DMS153 (cell line): ENCODE measurements around the gene MIEF1.

ENCODE experiments used
- DNase-seq: peaks from one replicate; lab custom pipeline; 2025; lab: John Stamatoyannopoulos, UW

Gene MIEF1

DNA sequence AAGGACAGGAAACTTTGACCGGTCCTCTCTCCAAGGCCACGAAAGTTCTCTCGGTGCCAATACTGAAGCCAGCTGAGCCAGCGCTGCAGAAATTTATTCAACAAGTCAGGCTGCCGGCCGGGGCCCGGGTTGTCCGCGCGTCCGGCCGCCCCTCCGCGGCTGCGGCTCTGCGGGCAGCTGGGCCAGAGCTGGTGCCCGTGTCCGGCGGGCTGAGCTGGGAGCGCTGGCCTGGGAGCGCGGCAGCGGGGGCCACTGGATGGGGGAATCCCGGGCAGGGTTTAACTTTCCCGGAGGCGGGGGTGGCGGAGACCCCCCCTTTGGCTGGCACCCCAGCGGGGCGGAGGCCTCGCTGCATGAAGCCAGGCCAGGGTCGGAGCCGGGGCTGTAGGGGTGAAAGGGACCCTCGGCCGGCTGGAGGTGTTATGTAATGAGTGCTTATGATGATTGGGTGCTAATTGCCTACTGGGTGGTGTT, 56.2 kb downstream of the MIEF1 start:
- no peak for DNase-seq

DNA sequence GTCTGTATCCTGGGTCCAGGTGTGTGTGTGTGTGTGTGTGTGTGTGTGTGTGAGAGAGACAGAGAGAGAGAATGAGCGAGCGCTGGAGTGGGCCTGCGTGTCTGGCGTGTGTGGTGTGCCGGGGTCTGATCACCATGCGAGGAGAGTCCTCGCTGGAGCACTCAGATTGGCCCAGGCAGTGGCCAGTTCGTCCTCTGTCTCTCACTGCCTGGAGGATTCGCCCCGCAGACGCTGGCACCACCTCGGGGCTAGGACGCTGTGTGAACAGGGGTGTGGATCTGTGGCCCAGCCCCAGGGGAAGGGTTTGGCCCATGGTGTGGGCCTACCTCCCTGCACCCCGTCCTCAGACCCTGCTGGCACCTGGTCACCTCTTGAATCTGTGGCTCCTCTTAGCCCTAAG, 56.9 kb downstream of the MIEF1 start:
- no peak for DNase-seq

DNA sequence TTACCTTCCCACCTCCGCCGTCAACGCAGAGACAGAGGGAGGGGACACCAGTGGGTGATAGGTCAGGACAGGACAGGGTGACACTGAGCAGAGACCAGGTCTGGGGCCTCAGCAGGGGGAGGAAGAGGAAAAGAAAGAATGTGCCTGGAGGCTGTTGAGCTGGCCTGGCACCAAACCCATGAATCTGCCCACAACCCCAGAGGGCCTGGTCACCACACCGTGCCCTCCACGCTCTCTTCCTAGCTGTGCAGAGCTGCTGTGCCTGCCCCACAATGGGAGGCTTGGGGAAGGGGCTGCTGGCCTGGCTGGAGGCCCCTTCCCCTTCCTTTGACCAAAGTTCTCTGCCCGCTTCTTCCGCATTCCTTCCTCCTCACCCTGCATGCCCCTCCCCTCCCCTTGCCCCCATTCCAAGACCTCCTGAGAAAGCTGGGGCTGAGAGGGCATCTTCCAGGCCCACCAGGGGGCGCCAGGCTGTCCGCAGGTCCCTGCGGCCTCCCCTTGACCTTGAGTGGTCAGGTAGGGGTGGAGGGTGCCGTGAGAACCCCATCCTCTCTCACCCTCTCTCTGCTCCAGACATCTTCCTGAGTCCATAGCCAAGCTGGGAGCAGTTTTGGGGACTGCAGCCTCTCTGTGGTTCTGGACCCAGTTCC, 57.5 kb downstream of the MIEF1 start:
- DNase-seq: no peak

DNA sequence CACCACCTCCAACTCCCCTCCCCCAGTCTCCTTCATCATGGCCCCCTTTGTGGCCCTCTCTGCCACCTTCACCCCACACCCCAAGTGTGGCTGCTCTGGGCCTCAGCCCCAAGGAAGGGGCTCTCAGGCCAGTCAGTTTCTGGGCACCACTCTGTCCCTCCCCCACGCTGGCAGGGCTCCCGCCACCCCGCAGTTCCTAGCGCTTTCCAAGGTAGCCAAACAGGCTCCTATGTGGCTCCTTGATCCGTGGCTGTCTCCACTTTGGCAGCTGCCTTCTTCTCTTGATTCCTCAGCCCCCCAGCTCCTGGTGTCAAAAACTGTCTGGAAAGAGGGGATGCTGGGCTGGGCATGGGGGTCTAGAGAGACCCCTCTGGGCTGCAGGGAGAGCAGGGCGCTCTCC, 58.0 kb downstream of the MIEF1 start:
- DNase-seq: no peak

DNA sequence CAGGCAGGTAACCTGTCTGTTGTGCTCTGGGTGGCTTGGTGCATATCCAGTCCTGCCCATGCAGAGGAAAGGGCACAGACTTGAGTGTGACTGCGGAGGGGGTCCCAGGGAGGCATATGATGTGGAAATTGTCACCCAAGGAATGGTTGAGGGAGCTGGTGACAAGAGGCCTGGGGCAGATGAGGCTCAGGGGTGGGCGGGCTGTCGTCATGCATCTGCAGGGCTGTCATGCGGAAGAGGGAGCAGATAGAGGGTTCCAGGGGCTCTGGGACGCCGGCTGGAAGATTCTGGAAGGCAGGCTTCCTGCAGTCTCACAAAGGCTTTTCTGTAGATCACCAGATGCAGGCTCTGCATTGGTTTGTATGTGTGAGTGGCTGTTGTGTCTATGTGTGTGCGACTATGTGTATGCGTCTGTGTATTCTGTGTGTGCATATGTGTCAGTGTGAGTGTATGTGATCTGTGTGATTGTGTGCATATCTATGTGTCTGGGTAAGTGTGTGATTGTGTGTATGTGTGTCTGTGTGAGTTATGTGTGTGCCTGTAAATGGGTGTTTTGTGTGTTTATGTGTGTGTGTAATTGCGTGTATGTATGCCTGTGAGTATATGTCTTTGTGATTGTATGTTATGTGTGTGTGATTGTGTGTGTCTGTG, 60.9 kb downstream of the MIEF1 start:
- DNase-seq: no peak

DNA sequence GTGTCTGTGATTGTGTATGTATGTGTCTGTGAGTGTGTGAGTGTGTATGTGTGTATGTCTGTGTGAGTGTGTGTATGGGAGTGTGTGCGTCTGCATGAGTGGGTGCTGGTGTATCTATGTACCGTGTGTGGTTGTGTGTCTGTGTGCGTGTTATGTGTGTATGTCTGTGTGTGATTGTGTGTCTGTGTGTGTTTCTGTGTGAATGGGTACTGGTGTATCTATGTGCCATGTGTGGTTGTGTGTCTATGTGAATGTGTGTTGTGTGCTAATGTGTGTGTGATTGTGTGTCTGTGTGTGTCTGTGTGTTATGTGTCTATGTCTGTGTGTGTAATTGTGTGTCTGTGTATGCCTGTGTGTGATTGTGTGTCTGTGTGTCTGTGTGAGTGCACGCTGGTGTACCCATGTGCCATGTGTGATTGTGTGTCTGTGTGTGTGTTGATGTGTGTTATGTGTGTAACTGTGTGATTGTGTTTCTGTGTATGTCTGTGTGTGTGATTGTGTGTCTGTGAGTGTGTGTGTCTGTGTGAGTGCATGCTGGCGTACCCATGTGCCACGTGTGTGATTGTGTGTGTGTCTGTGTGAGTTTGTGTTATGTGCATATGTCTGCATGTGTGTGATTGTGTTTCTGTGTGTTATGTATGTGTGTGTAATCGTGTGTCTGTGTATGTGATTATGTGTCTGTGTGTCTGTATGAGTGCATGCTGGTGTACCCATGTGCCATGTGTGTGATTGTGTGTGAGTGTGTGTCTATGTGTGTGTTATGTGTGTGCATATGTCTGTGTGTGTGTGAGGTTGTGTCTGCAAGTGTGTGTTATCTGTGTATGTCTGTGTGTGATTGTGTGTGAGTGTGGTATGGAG, 61.7 kb downstream of the MIEF1 start:
- no peak for DNase-seq

DNA sequence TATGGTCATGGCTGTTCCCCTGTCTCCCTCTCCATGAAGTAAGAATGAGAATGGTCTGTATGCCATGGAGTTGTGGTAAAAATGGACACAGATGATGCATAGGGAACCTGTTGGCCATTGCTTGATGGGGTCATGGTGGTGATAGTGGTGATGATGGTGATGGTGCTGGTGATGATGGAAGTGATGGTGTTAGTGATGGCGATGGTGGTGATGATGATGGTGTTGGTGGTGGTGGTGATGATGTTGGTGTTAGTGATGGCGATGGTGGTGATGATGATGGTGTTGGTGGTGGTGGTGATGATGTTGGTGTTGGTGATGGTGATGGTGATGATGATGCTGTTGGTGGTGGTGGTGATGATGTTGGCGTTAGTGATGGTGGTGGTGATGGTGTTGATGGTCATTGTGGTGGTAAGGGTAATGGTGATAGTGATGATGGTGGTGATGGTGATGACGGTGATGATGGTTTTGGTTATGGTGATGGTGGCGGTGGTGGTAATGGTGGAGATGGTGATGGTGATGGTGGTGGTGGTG, 63.4 kb downstream of the MIEF1 start:
- no peak for DNase-seq

DNA sequence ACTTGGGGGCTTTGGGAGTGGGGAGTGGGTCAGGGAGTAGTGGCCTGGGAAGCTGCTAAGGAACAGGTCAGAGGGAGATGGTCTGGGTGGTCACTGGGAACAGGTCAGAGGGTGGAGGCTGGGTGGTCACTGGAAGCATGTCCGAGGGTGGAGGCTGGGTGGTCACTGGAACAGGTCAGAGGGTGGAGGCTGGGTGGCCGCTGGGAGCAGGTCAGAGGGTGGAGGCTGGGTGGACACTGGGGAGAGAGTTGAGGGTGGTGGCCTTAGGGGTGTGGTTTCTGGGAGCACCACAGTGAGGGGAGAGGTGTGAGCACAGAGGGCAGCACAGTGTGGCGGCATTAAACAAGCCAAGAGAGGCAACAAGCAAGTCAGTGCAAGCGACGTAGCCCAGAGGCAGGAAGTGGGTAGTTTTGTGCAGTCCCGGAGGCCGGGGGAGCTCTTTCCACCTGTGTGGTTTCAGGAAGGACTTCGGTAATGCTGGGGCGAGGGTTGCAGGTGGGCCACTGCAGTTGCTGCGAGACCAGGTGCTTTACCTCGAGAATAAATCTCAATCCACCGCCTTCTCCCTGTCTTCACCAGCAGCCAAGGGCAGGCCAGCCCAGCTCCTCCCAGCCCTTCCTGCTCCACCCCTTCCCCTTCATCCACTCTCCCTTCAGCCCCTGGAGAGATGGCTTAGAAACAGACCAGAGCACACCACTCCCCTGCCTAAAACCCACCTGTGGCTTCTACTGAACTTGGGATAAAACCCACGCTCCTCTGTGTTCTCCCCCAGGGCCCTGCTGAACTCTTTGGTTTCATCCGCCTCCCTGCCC, 65.3 kb downstream of the MIEF1 start:
- DNase-seq: peak; percentile 49
